ENCODE results near the gene PTRH1. TPM values are rescaled to one million over a fixed set of nuclear protein-coding genes. Genes with fewer than 3 reads are reported as not detected.

PTRH1 gene
- total RNA-seq, 1 experiment from 2014 or later, result 21.8 TPM

DNA sequence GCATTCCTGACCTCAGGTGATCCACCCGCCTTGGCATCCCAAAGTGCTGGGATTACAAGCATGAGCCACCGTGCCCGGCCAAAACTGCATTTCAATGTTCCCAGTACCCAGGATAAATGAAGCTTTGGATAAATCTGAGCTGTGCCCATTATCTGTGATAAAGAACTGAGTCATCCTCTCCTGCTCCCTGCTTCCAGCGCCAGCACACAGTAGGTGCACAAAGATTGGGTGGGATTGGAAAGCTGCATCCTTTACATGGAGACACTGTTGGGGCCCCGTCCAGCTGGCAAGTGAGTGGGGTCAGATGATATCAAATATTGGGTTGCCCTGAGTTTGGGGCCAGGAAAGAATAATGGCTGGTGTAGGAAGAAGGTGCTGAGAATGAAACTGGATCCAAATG, 45.6 kb upstream of the PTRH1 start:
- H3K4me1 ChIP-seq (ENCODE audit: control insufficient read depth in 1 of 2, insufficient read depth in 2 of 2, low read length in 2 of 2), result no peaks in the 10 kb centered on the region
- intact Hi-C loops (cut with micrococcal nuclease), result no loop called here
- no peak overlapping the region for H3K9ac ChIP-seq (ENCODE audit: low read length)
- ChIA-PET CTCF (no interaction called here), RAD21 (ENCODE audit: low non-redundant PET in 1 of 2, low total read pairs in 2 of 2, uncharacterized antibody in 2 of 2, unreplicated experiment in 2 of 2) (no interaction called here), POLR2A (no interaction called here)
- H3K36me3 ChIP-seq (ENCODE audit: control insufficient read depth in 1 of 2, insufficient read depth in 2 of 2, low read length in 2 of 2), result no peaks in the 10 kb centered on the region
- no peaks in the 10 kb centered on the region for H4K20me1 ChIP-seq (ENCODE audit: insufficient read depth)
- ATAC-seq (no peak), DNase-seq (ENCODE audit: low read depth, low spot score) (no peak)
- no peak overlapping the region for H3K4me2 ChIP-seq (ENCODE audit: low read length)
- TF ChIP-seq YY1 (IDR thresholded peaks at IDR 0.05; ENCODE audit: extremely low read depth, insufficient replicate concordance, low read depth, low read length) (no peak), JUND (IDR thresholded peaks at IDR 0.05) (no peak), RAD21 (IDR thresholded peaks at IDR 0.05; ENCODE audit: low read depth) (no peak), SRF (IDR thresholded peaks at IDR 0.05; ENCODE audit: low read depth) (no peak), SP1 (IDR thresholded peaks at IDR 0.05; ENCODE audit: low read depth) (no peak)
- TF ChIP-seq, protein P1, sequence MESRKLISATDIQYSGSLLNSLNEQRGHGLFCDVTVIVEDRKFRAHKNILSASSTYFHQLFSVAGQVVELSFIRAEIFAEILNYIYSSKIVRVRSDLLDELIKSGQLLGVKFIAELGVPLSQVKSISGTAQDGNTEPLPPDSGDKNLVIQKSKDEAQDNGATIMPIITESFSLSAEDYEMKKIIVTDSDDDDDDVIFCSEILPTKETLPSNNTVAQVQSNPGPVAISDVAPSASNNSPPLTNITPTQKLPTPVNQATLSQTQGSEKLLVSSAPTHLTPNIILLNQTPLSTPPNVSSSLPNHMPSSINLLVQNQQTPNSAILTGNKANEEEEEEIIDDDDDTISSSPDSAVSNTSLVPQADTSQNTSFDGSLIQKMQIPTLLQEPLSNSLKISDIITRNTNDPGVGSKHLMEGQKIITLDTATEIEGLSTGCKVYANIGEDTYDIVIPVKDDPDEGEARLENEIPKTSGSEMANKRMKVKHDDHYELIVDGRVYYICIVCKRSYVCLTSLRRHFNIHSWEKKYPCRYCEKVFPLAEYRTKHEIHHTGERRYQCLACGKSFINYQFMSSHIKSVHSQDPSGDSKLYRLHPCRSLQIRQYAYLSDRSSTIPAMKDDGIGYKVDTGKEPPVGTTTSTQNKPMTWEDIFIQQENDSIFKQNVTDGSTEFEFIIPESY (IDR thresholded peaks at IDR 0.05; ENCODE audit: extremely low read depth, insufficient replicate concordance, low read length), result no peak
- TF ChIP-seq, protein P2, sequence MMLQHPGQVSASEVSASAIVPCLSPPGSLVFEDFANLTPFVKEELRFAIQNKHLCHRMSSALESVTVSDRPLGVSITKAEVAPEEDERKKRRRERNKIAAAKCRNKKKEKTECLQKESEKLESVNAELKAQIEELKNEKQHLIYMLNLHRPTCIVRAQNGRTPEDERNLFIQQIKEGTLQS (IDR thresholded peaks at IDR 0.05), result no peak
- TF ChIP-seq, protein P3, sequence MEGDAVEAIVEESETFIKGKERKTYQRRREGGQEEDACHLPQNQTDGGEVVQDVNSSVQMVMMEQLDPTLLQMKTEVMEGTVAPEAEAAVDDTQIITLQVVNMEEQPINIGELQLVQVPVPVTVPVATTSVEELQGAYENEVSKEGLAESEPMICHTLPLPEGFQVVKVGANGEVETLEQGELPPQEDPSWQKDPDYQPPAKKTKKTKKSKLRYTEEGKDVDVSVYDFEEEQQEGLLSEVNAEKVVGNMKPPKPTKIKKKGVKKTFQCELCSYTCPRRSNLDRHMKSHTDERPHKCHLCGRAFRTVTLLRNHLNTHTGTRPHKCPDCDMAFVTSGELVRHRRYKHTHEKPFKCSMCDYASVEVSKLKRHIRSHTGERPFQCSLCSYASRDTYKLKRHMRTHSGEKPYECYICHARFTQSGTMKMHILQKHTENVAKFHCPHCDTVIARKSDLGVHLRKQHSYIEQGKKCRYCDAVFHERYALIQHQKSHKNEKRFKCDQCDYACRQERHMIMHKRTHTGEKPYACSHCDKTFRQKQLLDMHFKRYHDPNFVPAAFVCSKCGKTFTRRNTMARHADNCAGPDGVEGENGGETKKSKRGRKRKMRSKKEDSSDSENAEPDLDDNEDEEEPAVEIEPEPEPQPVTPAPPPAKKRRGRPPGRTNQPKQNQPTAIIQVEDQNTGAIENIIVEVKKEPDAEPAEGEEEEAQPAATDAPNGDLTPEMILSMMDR (IDR thresholded peaks at IDR 0.05 in 2 of 3, conservative IDR thresholded peaks at IDR 0.05 in 1 of 3; ENCODE audit: borderline replicate concordance in 1 of 3, insufficient read depth in 1 of 3, low read depth in 2 of 3, low read length in 2 of 3), result no peak
- H3K4me3 ChIP-seq (replicated peaks in 1 of 2; ENCODE audit: low read depth in 1 of 2, low read length in 2 of 2), result no peak overlapping the region
- no peak overlapping the region for H3K27ac ChIP-seq (ENCODE audit: low read depth, low read length)
- no peaks in the 10 kb centered on the region for H3K9me3 ChIP-seq (ENCODE audit: control insufficient read depth in 1 of 2, insufficient read depth in 1 of 2, low read depth in 1 of 2, low read length in 2 of 2)
- H3K79me2 ChIP-seq (ENCODE audit: insufficient read depth, low read length), result no peaks in the 10 kb centered on the region
- no peaks in the 10 kb centered on the region for H3K9me2 ChIP-seq (ENCODE audit: insufficient read depth)
- BruUV-seq (replicated peaks), result no TSS peak
- H2AFZ ChIP-seq (ENCODE audit: low read depth, low read length, poor library complexity, severe bottlenecking), result no peak overlapping the region
- no peaks in the 10 kb centered on the region; the same call in 1 of the 2 replicates for H3K27me3 ChIP-seq (ENCODE audit: insufficient read depth, low read length)
